ENCODE data around the gene SEMA4D. TPM values are rescaled to one million over a fixed set of nuclear protein-coding genes. Genes with fewer than 3 reads are reported as not detected.

Gene SEMA4D
- total RNA-seq, 4 donors from 2014 or later: 7.9 to 14.1 (median 10.6) TPM

- intact Hi-C loops (cut with DNase I): no loop called here
- no peak for TF ChIP-seq POLR2AphosphoS5 (IDR thresholded peaks at IDR 0.05)
- Histone ChIP-seq H3K4me1 (no peaks in the 10 kb centered on the region), H3K27me3 (peaks cover 0 to 25% (median 0%) of the 10 kb centered on the region in 4 donors), H3K9me3 (no peaks in the 10 kb centered on the region), H3K36me3 (no peaks in the 10 kb centered on the region), H3K27ac (replicated peaks in 1 of 4) (no peak overlapping the region), H3K4me3 (no peak overlapping the region)
- no peak for DNase-seq (ENCODE audit: extremely low spot score)
- WGBS: 92% methylated on average over 9 of the region's 9 CpGs
Measured at GRCh38 chr9:89538871-89539270, 41.0 kb upstream of the SEMA4D start.

GRCh38 chr9:89537166-89537565 lies 39.3 kb upstream of the SEMA4D start:
- H3K27me3 ChIP-seq: peaks cover 0 to 25% (median 0%) of the 10 kb centered on the region in 4 donors

GRCh38 chr9:89536600-89536999 lies 38.7 kb upstream of the SEMA4D start:
- no peaks in the 10 kb centered on the region for H3K36me3 ChIP-seq
- H3K27ac ChIP-seq (replicated peaks in 1 of 4): no peak overlapping the region
- TF ChIP-seq CTCF (IDR thresholded peaks at IDR 0.05) (no peak), POLR2A (IDR thresholded peaks at IDR 0.05; ENCODE audit: low read depth) (no peak), POLR2AphosphoS5 (IDR thresholded peaks at IDR 0.05) (no peak), EP300 (IDR thresholded peaks at IDR 0.05) (no peak)
- 81% methylated on average over 4 of the region's 5 CpGs for WGBS
- no peaks in the 10 kb centered on the region for H3K9me3 ChIP-seq
- H3K4me3 ChIP-seq: no peak overlapping the region
- H3K27me3 ChIP-seq: peaks cover 0 to 20% (median 0%) of the 10 kb centered on the region in 4 donors
- intact Hi-C loops (cut with DNase I): no loop called here
- DNase-seq (ENCODE audit: extremely low spot score): no peak
- H3K4me1 ChIP-seq: no peaks in the 10 kb centered on the region

More at GRCh38 chr9:89537166-89537565, 39.3 kb upstream of the SEMA4D start:
- no peak for DNase-seq (ENCODE audit: extremely low spot score)
- Histone ChIP-seq H3K9me3 (no peaks in the 10 kb centered on the region), H3K27ac (replicated peaks in 1 of 4) (no peak overlapping the region), H3K36me3 (no peaks in the 10 kb centered on the region), H3K4me1 (no peaks in the 10 kb centered on the region), H3K4me3 (no peak overlapping the region)
- TF ChIP-seq EP300 (IDR thresholded peaks at IDR 0.05): no peak
- no peak for TF ChIP-seq CTCF (IDR thresholded peaks at IDR 0.05)
- no peak for TF ChIP-seq POLR2A (IDR thresholded peaks at IDR 0.05; ENCODE audit: low read depth)
- TF ChIP-seq POLR2AphosphoS5 (IDR thresholded peaks at IDR 0.05): no peak
- WGBS: 67% methylated on average over 3 of the region's 4 CpGs
- intact Hi-C loops (cut with DNase I): no loop called here

GRCh38 chr9:89536145-89536574 lies 38.2 kb upstream of the SEMA4D start:
- intact Hi-C loops (cut with DNase I): no loop called here
- WGBS: 63% methylated on average over 5 of the region's 5 CpGs

GRCh38 chr9:89535461-89535860 lies 37.5 kb upstream of the SEMA4D start:
- H3K4me1 ChIP-seq: no peaks in the 10 kb centered on the region
- H3K4me3 ChIP-seq: no peak overlapping the region
- intact Hi-C loops (cut with DNase I): no loop called here
- no peaks in the 10 kb centered on the region for H3K36me3 ChIP-seq
- peaks cover 0 to 20% (median 0%) of the 10 kb centered on the region in 4 donors for H3K27me3 ChIP-seq
- no peaks in the 10 kb centered on the region for H3K9me3 ChIP-seq
- DNase-seq (ENCODE audit: extremely low spot score): no peak
- no peak overlapping the region for H3K27ac ChIP-seq (replicated peaks in 1 of 4)
- 90% methylated on average over 2 of the region's 3 CpGs for WGBS
- no peak for TF ChIP-seq EP300 (IDR thresholded peaks at IDR 0.05)
- no peak for TF ChIP-seq POLR2A (IDR thresholded peaks at IDR 0.05; ENCODE audit: low read depth)
- no peak for TF ChIP-seq POLR2AphosphoS5 (IDR thresholded peaks at IDR 0.05)
- no peak for TF ChIP-seq CTCF (IDR thresholded peaks at IDR 0.05)

More at GRCh38 chr9:89536145-89536574, 38.2 kb upstream of the SEMA4D start:
- no peaks in the 10 kb centered on the region for H3K4me1 ChIP-seq
- no peak for TF ChIP-seq POLR2AphosphoS5 (IDR thresholded peaks at IDR 0.05)
- TF ChIP-seq EP300 (IDR thresholded peaks at IDR 0.05): no peak
- TF ChIP-seq POLR2A (IDR thresholded peaks at IDR 0.05; ENCODE audit: low read depth): no peak
- no peak for TF ChIP-seq CTCF (IDR thresholded peaks at IDR 0.05)
- peaks cover 0 to 20% (median 0%) of the 10 kb centered on the region in 4 donors for H3K27me3 ChIP-seq
- H3K36me3 ChIP-seq: no peaks in the 10 kb centered on the region
- H3K27ac ChIP-seq (replicated peaks in 1 of 4): no peak overlapping the region
- no peak overlapping the region for H3K4me3 ChIP-seq
- no peak for DNase-seq (ENCODE audit: extremely low spot score)
- H3K9me3 ChIP-seq: no peaks in the 10 kb centered on the region
